TTC549 (cell line): ENCODE data around the gene DENND1A.

ENCODE experiments used
- FAIRE-seq: peaks from 2 replicates; lab custom pipeline; 2012; peaks lifted over from hg19 to GRCh38; lab: Jason Lieb, UNC

Gene DENND1A

DNA sequence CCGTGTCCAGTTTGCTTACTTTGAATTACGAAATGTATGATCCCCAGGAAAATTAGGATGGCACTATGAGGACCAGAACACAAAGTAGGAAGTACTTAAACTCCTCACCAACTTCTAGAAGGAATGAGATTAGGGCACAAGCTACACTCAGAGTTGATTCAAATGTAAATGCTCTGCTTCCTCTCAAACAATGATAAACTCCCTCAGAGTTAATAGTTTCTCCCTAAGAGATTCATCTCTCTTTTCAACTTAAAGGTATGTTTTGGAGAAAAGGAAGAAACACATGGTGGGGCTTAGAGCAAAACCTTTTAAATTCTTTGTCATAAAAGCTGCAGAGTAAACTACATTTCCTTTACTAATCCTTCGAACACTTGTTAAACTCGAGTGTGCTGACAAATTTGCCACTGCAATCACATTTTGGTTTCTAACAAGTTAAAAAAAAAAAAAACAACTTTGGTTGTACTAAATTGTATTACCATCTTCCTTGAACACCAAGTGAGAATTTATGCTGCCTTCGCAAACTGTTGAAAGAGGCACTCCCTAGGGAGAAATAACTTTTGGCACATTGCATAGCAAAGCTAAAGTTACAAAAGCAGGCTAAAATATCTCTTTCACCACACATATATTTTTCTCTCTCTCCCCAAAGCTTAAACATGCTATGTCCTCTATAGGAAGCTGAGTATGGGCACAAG is 66.6 kb downstream of the DENND1A start:
- FAIRE-seq = no peak

DNA sequence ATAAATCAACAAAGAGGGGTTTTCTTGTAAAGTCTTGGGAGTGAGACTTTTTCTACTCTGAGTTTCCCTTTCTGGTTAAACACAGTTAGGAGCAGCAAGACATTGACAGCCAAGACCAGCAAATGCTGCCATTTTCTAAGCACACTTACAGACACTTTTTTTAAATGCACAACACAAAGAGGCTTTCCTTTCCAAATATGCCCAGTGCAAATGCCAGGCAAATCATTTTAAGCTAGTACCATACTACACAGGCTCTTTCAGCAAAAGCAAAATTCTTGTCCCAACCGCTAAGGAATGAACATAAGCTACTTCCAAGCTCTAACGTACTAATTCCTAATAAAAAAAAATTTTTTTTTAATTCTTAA is 68.2 kb downstream of the DENND1A start:
- FAIRE-seq = no peak

DNA sequence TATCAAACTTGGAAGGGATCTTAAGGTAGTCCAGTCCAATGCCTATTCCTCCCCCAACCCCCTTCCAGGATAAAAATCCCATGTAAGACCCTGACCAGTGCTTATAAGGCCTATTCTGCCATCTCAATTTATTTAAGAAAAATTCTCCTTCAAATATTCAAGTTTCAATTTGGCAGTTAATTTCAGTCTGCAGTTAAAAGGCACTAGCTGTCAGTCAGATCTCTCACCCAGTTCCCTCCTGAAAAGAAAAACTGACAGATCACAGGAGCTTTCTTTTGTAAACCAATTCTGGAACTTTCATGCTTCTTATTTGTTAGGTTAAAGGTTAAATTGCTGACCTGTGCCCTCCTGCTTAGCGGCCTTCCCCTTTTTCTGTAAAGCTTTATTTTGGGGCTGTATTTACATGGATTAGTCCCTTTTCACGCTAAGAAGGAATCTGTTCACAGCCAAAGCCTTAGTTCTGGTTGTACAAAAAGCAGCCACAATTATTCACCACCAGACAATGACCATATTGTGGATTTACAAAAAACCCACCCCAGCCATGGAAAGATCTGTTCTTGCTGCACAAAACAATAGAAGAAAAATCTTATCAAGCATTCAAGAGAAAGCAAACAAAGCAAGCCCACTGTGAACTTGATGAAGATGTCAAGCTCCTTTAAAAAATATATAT is 68.7 kb downstream of the DENND1A start:
- FAIRE-seq = no peak

DNA sequence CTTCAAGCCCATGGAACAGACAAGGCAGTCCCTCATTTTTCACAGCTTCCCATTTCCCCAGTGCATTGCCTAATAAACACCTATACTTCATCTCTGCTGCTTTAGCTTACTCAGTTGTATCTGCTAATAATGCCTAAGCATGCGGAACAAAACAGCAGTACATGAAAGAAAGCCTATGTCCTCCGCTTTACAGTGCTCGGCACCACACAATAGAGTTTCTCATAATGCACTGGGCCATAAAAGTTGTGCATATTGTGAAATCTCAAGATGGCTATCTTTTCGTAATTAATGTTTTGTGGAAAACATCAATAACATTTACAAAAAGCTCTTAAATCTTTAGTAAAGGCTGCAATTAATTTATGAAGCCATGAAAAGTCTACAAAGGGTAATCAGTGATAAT is 69.3 kb downstream of the DENND1A start:
- no peak for FAIRE-seq

DNA sequence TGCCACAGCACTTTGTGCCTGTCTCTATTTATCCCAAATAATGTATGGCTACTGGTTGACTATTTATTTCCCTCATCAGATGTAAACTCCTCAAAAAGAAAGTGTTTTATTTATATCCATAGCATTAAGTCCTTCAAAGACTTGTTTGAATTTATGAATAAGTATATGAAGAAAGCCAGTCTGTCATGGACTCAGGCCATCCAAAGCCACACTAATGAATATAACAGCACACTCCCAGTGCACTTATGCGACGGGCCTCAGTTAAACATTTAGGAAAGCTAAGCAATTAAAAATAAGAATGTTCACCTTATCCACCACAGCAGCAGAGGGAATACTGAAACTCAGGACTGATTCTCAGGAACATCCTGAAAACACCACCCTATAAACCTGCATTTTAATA is 77.5 kb downstream of the DENND1A start:
- no peak for FAIRE-seq

DNA sequence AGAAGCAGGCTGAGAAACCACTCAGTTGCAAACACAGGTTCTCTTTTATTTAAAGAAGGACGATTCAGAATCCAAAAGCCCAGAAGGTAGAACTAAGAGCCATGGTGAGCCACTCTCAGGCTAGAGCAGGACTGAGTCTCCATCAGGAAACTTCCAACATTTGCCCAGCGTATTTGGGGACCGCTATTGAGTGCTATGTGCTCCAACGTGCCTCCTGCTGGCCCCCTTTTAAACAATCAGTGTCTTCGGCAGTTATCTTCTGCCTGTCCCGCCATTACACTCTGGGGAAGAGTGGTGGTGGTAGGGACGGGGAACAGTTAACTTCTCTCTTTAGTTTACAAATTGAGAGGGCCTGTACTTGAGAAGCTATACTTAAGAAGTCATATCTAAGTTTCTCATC is 78.1 kb downstream of the DENND1A start:
- FAIRE-seq = no peak

DNA sequence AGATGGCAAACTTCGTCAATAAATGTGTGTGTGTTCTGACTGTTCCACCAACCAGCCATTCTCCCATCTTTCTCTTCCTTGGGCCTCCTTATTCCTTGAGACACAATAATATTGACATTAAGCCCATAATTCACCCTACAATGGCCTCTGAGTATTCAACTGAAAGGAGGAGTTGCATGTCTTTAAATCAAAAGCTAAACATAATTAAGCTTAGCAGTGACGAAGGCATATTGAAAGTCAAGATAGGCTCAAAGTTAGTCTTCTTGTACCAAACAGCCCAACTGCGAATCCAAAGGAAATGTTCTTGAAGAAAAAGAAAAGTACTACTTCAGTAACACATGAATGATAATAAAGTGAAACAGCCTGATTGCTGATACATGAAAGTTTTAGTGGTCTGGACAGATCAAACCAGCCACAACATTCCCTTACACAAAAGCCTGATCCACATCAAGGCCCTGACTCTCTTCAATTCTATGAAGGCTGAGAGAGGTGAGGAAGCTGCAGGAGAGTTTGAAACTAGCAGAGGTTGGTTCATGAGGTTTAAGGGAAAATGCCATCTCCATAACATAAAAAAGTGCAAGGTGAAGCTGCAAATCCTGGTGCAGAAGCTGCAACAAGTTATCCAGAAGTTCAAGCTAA is 81.4 kb downstream of the DENND1A start:
- FAIRE-seq = no peak

DNA sequence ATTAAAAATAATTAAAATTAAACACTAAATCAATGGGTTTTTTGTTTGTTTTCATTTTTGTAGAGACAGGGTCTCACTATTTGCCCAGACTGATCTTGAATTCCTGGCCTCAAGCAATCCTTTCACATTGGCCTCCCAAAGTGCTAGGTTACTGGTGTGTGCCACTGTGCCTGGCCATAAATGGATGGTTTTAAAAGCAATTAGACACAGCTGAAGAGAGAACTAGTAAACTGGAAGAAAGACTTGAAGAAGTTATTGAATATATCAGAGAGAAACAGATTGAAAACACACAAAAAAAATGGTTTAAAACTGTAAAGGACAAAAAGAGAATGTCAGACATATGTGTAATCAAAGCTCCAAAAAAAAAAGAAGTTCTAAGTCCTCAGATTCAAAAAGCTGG is 83.0 kb downstream of the DENND1A start:
- FAIRE-seq = no peak

DNA sequence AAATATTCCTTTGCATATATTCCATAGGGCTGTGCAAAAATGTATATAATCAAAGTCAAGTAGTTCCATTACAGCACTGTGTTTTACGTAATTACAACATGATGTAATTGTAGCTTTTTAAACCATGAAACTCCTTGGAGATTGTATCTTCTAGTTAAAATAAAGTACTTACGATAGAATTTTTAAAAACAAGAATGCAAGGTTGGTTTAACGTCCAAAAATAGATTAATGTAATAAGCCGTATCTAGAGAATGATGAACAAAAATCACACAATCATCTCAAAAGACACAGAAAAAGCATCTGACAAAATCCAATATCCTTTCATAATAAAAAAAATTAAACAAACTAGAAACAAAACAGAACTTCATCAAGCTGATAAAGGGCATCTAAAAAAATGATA is 86.2 kb downstream of the DENND1A start:
- FAIRE-seq = no peak

DNA sequence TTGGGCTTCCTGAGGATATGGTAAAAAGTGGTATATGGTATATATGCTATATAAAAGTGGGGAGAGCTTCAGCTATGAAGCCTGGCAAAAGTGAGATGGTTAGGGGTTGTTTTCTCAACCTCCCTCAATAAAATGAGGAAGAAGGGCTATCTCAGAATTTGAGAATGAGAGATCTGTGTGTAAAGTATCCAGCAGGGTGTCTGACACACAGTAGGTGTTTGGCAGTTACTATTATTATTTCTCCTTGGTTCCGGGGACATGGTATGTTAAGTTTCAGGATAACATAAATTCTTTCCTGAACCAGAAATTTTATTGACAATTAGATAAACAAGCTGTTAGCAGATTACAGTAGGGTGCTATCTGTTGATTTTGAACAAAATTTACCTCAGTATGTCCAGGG is 94.1 kb downstream of the DENND1A start:
- no peak for FAIRE-seq

DNA sequence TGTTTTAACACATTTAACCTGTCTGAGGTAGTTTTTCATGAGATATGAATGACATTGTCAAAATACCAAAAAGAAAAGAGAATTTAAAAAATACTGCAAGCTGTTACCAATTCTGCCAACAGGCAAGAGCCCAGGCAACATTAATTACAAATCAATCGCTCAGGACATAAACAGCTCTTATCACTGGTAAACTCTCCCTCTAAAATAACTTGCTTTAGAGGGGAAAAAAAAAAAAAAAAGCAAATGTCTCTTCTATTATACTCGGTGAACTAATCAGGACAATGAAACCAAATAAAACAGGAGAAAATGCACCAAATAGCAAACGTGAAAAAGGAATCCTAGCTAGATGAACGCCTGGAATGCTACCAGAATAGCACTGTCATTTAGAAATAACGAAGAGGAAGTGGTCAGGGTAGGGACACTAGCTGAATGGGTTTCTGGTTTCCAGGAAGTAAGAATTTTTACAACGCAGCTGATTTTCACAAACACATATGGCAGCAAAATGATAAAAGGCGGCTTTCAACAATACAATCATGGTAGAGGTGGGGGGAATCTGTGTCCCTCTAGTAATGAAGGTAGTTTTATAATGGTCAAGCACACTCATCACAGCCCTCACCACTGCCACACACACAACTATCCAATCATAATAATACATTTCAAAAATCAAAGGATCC is 94.9 kb downstream of the DENND1A start:
- FAIRE-seq = no peak

DNA sequence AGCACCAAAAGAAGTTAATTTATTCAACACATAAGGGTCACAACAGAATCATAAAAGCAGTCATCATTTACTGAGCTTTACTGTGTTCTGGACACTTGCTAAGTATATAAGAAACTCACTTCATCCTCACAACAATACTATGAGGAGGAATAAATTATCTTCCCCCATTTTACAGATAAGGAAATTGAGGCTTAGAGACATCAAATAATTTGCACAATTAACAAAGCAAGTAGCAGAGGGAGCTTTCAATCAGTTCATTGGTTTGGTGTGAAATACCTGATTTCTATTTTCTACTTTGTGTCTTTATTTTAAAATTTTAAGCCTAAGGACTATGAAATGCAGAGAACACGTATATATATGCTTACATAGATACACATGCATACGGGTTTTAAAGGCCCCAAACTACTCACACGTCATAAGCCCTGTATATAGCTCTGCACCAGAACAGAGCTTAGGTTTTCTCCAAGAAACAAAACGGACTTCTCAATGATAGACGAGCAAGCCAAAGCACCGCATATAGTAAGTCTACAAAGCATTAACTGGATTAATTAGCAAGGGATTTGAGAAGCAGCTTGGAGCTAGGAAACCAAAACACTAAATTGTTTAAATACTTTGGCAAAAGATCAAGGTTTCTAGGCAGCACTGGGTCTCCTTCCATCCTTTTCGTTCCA is 95.6 kb downstream of the DENND1A start:
- no peak for FAIRE-seq

DNA sequence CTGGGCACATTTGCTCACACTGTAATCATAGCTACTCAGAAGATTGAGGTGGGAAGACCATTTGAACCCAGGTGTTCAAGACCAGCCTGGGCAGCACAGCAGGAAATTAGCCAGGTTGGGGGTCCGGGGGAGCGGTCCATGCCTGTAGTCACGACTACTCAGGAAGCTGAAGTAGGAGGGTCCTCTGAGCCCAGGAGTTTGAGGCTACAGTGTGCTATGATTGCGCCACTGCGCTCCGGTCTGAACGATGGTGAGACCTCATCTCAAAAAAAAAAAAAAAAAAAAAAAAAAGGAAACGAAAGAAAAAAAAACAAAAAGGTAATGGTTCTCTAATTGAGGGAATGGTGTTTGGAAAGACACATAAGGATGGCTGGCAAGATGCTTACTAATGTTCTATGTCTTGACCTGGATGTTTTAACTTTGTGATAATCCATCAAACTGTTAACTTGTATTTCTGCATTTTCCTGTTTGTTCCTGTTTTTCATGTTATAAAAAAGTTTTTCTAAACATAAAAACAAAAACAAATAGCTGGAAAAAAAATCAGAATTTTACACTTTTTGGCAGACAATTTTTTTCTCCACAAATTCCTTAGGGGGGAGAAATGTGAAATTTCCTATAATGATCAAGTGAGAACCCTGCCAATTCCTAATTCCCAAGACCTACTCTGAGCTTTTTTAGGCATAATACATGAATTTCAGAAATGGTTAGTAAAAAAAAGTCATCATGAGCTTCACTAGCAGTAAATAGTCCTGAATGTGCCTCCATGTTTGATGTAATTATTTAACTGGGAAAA is 96.9 kb downstream of the DENND1A start:
- no peak for FAIRE-seq

DNA sequence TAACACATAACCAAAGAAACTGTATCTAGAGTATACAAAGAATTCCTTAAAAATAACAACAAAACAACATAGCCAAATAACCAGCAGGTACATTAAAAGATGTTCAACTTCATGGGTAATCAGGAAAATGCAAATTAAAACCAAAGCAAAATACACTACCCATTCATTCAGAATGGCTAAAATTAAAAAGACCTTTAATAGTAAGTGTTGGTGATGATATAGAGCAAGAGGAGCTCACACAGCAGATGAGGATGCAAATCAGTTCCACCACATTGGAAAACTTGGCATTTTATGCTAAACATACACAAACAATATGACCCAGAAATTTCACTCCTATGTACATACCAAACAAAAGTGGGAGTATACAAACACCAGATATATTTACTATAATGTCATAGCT is 97.8 kb downstream of the DENND1A start:
- FAIRE-seq = no peak

DNA sequence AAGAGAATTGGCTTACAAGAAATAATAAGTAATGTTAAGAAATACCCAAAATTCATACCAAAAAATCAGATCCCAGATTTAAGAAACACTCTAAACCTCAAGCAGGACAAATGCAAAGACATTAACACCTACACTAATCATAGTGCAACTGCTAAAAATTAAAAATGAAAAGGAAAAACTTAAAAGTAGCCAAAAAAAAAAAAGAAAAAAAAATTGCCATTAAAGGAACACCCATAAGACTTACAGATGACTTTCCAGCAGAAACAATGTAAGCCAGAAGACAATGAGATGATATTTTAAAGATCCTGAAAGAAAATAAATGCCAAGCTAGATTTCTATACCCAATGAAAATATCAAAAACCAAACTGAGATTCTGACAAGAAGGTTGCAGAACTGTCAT is 101.5 kb downstream of the DENND1A start:
- peak; percentile 56 for FAIRE-seq

DNA sequence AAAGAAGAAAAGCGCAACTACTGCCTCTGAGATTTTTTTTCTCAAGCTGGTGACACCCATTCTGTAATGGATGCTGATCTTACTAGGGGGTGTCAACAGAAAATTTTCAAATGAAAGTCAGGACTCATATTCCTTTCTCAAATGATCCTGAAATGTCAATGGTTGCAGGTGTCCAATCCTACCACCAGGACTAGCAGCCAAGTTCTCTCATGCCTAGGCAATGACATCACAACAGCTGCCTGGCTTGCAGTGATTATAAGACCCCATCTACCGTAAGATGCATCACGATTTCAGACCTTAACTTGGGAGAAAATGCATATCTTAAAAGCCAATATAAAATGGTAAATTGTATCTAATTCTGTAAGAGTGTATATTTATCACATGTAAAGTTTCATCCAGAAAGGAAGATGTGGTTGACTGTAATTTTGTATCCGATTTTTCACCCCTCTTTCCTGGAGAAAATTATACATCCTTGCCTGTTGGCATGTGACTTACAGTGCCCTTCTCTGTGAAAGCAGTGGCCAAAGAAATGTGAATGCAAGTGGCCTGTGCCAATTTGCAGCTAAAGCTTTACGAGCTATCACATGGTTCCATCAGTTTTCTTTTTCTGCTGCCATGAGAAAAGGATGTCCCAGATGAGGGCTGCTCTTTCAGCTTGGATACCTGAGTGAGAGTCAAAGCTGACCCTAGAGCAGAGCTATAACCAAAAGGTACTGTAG is 104.4 kb downstream of the DENND1A start:
- FAIRE-seq = no peak

DNA sequence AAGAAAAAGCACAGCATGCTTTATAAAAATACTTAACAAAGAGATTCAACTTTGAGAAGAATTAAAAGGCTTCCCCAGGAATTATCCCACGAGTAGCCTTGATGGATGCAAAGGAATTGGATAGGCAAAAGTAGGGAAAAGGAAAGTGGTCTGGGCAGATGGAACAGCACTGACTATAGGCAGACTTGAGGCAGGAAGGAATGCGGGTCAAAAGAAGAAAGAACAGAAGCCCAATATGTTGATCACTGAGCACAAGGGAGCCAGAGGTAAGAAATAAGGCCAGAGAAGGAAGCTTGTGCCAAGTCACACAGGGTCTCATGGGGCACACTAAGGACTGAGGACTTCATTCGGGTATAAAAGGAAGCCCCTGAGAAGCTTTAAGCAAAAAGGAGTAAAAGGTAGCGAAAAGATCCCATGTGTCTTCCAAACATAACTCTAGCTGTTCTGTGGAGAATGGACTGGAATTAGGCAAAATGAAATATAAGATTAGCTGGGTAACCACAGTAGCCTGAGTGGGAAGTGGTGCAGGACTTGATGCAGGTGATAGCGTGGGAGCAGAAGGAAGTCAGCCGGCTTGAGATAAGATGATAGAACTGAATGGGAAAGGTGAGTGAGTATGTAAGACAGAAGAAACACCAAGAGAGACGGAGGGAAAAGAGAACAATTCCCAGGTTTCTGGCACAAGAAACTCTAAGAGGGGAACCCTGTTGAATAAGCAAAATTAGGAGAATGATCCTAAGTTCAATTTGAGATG is 106.6 kb downstream of the DENND1A start:
- FAIRE-seq = no peak

DNA sequence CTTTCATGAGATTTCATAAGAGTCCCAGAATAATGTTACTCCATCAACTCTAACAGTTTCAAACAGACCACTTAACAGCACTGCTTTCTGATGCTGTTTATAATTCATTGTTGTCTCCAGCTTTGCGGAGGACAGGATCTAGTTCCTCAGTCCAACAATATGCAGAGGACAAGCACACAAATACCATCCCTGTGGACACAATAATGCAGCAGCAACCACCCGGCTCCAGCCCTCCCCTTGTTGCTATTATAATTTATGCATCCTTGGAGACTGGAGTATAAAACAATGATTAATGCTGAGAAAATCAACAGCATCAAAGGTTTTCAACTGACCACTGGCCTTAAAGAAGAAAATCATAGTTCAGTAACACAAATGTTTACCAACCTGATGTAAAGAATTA is 108.3 kb downstream of the DENND1A start:
- no peak for FAIRE-seq

DNA sequence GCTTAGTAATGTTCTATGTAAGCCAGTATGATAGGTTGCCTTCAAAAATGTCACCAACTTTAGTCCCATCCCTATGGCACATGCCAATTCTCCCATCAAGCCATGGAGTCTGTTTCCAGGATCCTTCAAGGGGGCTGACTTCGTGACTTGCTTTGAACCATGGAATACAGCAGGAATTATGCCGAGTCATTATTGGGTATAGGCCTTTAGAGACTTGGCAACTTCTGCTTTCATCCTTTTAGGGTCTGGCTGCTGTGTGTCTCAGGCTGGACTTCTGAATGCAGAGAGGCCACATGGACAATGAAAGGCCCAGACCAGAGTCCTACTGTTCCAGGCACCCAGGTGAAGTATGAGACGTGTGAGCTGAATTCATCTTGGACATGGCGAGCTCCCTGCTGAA is 109.8 kb downstream of the DENND1A start:
- no peak for FAIRE-seq

DNA sequence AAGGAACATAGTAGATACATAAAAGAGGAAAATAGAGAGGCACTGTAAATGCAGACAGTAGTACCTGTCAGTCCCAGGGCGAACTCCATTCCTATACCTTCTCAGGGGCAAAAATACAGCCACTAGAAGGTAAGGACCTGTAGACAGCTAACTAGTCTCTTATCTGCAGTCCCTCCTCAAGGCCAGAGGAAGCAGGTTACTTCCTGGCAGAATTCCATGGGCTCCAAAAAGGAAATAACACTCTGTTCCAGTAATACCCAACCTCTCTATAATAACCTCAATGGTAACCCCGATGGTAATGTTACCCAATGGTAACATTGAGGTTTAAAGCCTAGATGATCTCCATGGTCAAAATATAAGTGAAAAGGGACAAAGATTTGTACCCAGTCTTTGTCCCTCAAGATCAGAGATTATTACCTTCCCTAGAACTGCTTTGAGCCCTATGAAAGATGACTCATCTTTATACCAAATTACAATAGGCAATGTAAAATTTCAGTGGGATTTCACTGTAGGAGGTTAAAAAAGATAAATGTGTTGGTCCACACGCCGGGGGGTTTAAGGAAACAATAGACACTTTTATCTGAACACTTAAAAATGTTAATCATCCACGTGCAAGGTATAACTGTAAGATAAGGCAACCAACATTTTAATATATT is 113.0 kb downstream of the DENND1A start:
- no peak for FAIRE-seq
